ENCODE results near the gene FAM170B.

FAM170B gene

DNA sequence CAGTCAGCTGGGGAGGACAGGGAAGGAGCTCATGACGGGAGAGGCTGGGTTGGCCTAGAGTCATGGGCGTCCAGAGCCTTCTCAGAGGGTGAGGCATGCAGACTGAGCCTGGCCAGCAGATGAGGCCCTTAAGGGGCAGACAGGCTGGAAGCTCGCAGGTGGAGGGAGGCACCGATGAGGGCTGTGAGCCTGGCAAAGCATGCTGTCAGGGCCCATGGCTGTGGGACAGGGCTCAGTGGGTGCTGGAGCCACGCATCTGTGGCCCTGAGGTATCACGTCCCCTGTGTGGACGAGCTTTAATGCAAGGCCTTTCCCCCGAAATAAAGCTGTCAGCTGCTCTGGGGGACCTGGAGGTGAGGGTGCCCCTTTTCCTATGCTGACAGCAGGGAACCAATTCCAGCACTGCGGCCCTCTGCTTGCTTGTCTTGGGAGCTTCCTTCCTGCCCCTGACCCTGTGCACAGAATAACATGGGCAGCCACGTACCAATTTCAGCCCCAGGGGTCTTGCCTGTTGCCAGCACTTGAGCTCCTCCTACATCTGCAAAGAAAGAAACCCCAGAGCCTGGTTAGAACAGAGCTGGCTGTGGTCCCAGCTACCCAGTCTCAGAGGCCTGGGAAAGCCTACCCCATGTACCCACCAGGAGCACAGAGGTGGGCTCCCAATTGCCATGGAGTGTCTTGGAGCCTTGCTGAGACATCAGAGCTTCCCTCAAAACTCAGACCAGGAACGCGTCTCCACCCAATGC, 33.8 kb upstream of the FAM170B start:
- Histone ChIP-seq H3K36me3 (ENCODE audit: control insufficient read depth, insufficient read depth, low read length, severe bottlenecking) (no peaks in the 10 kb centered on the region), H3K9ac (ENCODE audit: low read length) (no peak overlapping the region), H3K4me3 (ENCODE audit: low read length) (no peak overlapping the region), H3K27me3 (replicated peaks; ENCODE audit: control insufficient read depth, insufficient read depth, low read length) (no peaks in the 10 kb centered on the region), H3K4me1 (ENCODE audit: control insufficient read depth, insufficient read depth, low read length) (no peaks in the 10 kb centered on the region), H3K9me3 (ENCODE audit: control insufficient read depth, low read length) (no peaks in the 10 kb centered on the region)
- DNase-seq (ENCODE audit: low read depth), result no peak

DNA sequence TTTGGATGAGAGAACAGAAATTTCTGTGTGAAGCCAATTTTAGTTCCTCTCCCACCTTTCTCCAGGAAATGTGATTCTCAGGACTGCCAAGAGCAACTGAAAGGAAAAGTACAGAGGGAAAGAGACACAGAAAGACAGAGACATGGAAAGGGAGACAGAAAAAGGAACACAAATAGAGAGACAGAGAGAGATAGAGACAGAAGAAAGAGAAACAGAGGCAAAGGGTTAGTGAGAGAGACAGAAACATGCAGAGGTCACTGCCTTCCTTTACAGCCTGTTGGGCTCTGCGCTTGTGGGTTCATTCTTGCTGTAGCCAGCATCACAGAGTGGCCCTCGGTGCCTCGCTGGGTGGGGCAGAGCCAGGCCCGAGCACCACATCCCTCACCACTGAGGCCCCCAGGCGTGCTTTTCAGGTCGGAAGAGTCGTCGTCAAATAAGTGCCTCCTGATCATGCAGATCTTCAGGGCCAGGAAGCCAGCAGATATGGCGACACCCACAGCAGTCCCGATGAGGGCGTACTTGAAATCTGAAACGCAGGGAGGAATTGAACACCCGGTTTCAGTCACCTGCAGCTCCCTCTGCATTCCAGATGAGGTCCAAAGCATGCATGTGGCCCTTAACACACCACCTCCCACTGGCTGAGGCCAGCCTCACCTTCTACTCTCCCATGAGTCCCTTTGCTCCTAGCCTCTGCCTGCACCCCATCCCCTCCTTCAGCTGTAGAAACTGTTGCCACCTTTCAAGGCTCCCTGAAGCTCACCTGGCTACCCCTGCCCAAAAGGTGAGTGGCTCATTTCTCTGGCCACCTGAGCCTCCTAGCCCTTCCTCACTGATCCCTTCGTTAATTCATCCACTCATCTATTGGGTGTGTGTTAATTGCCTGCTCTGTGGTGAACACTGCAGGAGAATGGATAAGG, 32.9 kb upstream of the FAM170B start:
- Histone ChIP-seq H3K4me3 (ENCODE audit: low read length) (no peak overlapping the region), H3K36me3 (ENCODE audit: control insufficient read depth, insufficient read depth, low read length, severe bottlenecking) (no peaks in the 10 kb centered on the region), H3K9ac (ENCODE audit: low read length) (no peak overlapping the region), H3K9me3 (ENCODE audit: control insufficient read depth, low read length) (no peaks in the 10 kb centered on the region), H3K27me3 (replicated peaks; ENCODE audit: control insufficient read depth, insufficient read depth, low read length) (no peaks in the 10 kb centered on the region), H3K4me1 (ENCODE audit: control insufficient read depth, insufficient read depth, low read length) (no peaks in the 10 kb centered on the region)
- DNase-seq (ENCODE audit: low read depth), result no peak

DNA sequence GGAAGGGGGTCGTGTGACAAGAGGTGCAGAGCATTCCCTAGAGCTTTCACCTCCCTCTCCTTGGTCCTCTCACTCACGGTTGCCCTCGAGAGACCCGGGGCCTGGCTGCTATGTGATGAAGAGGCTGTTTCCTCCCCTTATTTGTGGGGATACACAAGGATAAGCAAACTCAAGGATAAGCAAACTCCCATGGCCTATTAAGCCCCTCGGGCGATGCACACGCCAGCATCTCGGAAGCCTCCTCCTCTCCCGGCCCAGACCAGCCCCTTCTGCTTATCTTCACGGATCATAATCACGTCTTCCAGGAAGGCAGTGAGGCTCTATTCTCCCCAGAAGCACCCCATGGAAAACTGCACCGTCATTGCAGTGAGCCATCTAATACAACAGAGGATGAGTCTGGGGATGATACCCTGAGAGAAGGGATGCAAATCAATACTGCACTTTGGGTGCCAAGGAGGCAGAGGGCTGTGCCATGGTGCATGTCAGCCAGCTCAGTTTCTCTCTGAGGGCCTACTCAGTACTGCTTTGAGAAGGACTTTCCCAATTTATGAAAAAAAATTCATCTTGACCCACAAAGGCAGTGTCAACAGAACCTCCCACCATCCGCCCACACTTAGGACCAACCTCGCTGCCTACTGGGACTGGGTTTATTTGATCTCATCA, 32.1 kb upstream of the FAM170B start:
- no peak overlapping the region for H3K9ac ChIP-seq (ENCODE audit: low read length)
- peaks cover 4% of the 10 kb centered on the region for H3K4me1 ChIP-seq (ENCODE audit: control insufficient read depth, insufficient read depth, low read length)
- no peaks in the 10 kb centered on the region for H3K9me3 ChIP-seq (ENCODE audit: control insufficient read depth, low read length)
- no peaks in the 10 kb centered on the region for H3K27me3 ChIP-seq (replicated peaks; ENCODE audit: control insufficient read depth, insufficient read depth, low read length)
- DNase-seq (ENCODE audit: low read depth), result no peak
- H3K4me3 ChIP-seq (ENCODE audit: low read length), result no peak overlapping the region
- H3K36me3 ChIP-seq (ENCODE audit: control insufficient read depth, insufficient read depth, low read length, severe bottlenecking), result no peaks in the 10 kb centered on the region

DNA sequence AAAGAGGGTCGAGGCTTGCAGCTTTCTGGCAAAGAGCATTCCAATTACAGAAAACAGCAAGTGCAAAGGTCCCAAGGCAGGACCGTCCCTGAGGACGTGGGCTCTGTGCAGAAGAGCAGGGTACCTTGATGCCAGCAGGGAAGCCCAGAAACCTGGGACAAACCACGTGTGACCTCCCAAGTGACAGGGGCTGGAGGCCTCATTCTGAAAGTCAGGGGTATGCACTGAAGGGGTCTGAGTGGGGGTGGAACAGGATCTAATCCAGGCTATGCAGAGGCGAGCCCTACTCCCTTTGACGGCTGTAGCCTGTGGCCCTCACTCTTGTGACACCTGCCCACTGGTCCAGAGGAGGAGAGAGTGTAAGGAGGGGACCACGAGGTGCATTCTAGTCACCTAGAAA, 31.4 kb upstream of the FAM170B start:
- H3K4me3 ChIP-seq (ENCODE audit: low read length), result no peak overlapping the region
- DNase-seq (ENCODE audit: low read depth), result no peak
- no peaks in the 10 kb centered on the region for H3K27me3 ChIP-seq (replicated peaks; ENCODE audit: control insufficient read depth, insufficient read depth, low read length)
- H3K36me3 ChIP-seq (ENCODE audit: control insufficient read depth, insufficient read depth, low read length, severe bottlenecking), result no peaks in the 10 kb centered on the region
- H3K4me1 ChIP-seq (ENCODE audit: control insufficient read depth, insufficient read depth, low read length), result peaks cover 4% of the 10 kb centered on the region
- H3K9me3 ChIP-seq (ENCODE audit: control insufficient read depth, low read length), result no peaks in the 10 kb centered on the region
- no peak overlapping the region for H3K9ac ChIP-seq (ENCODE audit: low read length)

DNA sequence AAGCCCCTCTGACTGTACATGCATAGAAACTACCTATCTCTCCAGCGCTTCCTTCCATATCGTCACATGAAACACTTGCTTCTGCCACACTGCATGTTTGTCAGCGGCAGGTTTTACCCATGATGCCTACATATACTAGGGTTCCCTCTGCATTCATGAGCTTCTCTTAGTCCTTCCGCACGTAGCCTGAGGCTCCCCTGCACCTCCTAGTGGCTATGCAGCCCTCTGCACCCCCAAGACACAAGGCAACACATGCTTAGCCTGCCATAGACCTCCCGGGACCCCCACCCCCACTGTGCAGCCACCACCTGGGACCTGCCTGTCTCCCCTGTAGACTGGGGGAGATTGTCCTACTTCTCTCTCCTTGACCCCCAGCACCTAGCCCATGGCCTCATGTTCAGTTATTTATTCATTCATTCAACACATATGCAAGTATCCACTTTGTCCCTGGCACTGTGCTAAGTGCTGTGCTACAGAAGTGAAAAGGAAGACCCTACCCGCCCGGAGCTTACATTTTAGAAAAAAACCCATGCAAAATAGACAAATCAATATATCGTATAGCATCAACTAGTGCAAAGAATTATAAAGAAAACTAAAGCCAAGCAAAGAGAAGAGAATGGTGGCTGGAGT, 30.9 kb upstream of the FAM170B start:
- Histone ChIP-seq H3K4me1 (ENCODE audit: control insufficient read depth, insufficient read depth, low read length) (peaks cover 4% of the 10 kb centered on the region), H3K9me3 (ENCODE audit: control insufficient read depth, low read length) (no peaks in the 10 kb centered on the region), H3K36me3 (ENCODE audit: control insufficient read depth, insufficient read depth, low read length, severe bottlenecking) (no peaks in the 10 kb centered on the region)

DNA sequence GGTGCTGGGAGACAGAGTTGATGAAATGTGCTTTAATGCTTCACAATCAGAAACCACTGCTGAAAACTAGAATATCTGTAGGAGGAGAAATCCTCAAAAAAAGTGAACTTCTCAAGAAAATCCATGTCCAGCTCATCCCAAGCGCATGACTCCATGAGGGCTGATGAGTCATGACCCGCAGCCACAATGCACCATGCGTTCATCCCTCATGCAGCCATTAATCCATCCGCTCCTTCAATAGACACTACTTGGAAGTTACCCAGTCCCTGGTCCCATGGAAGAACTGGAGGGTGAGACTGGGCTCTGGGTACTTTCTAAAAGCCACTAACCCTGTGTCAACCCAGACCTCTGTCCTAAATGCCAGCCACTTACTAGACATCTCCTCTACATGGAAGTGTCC, 29.9 kb upstream of the FAM170B start:
- no peak overlapping the region for H3K9ac ChIP-seq (ENCODE audit: low read length)
- H3K27me3 ChIP-seq (replicated peaks; ENCODE audit: control insufficient read depth, insufficient read depth, low read length), result no peaks in the 10 kb centered on the region
- H3K9me3 ChIP-seq (ENCODE audit: control insufficient read depth, low read length), result no peaks in the 10 kb centered on the region
- peaks cover 4% of the 10 kb centered on the region for H3K4me1 ChIP-seq (ENCODE audit: control insufficient read depth, insufficient read depth, low read length)
- no peak overlapping the region for H3K4me3 ChIP-seq (ENCODE audit: low read length)
- H3K36me3 ChIP-seq (ENCODE audit: control insufficient read depth, insufficient read depth, low read length, severe bottlenecking), result no peaks in the 10 kb centered on the region
- no peak for DNase-seq (ENCODE audit: low read depth)

More for the DNA sequence above, 30.9 kb upstream of the FAM170B start:
- H3K4me3 ChIP-seq (ENCODE audit: low read length), result no peak overlapping the region
- H3K9ac ChIP-seq (ENCODE audit: low read length), result no peak overlapping the region
- H3K27me3 ChIP-seq (replicated peaks; ENCODE audit: control insufficient read depth, insufficient read depth, low read length), result no peaks in the 10 kb centered on the region
- peak; percentile 29 for DNase-seq (ENCODE audit: low read depth)

DNA sequence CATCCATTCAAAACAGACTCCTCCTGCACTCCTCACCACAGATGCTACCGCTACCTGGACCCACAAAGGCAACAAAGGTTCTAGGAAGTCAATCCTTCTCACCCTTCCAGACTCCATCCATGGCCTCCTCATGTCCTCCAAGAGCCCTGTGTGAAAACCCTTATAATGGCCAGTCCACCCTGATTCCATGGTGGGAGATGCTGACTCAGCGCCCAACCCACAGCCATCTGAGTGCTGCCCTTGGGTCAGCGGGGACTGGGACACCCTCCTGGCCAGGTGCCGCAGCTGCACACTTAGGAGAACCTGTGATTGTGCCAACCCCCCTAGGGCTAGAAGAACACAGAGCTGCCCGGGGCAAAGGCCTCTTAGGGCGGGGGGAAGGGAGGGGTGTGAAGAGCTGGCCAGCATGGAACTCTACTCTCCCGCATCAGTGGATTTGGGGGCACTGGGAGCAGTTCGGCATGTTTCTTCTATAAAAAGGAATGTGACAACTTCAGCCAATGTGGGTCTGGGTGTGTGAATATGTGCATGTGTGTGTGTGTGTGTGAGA, 29.0 kb upstream of the FAM170B start:
- Histone ChIP-seq H3K9ac (ENCODE audit: low read length) (no peak overlapping the region), H3K36me3 (ENCODE audit: control insufficient read depth, insufficient read depth, low read length, severe bottlenecking) (no peaks in the 10 kb centered on the region), H3K4me1 (ENCODE audit: control insufficient read depth, insufficient read depth, low read length) (peaks cover 4% of the 10 kb centered on the region), H3K4me3 (ENCODE audit: low read length) (no peak overlapping the region), H3K27me3 (replicated peaks; ENCODE audit: control insufficient read depth, insufficient read depth, low read length) (no peaks in the 10 kb centered on the region), H3K9me3 (ENCODE audit: control insufficient read depth, low read length) (no peaks in the 10 kb centered on the region)
- DNase-seq (ENCODE audit: low read depth), result no peak

DNA sequence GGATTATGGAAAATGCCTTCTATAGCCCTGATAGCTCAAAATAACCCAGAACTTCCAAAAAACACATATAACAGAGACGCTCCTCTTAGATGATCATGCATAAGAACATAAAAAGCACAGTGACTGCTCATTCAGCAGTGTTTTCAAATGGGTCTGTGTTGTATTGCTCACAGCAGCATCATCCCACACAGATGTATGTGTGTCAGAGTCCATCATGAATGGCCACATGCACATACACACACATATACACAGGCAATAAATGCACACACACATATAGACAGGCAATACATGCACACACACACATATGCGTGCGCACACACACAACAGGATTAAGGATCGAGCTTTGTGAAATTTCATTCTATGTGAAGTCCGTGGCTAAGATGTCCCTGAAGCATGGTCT, 28.2 kb upstream of the FAM170B start:
- H3K27me3 ChIP-seq (replicated peaks; ENCODE audit: control insufficient read depth, insufficient read depth, low read length), result no peaks in the 10 kb centered on the region
- no peak for DNase-seq (ENCODE audit: low read depth)
- H3K4me1 ChIP-seq (ENCODE audit: control insufficient read depth, insufficient read depth, low read length), result peaks cover 4% of the 10 kb centered on the region
- H3K9ac ChIP-seq (ENCODE audit: low read length), result no peak overlapping the region
- no peaks in the 10 kb centered on the region for H3K9me3 ChIP-seq (ENCODE audit: control insufficient read depth, low read length)
- no peaks in the 10 kb centered on the region for H3K36me3 ChIP-seq (ENCODE audit: control insufficient read depth, insufficient read depth, low read length, severe bottlenecking)
- no peak overlapping the region for H3K4me3 ChIP-seq (ENCODE audit: low read length)

DNA sequence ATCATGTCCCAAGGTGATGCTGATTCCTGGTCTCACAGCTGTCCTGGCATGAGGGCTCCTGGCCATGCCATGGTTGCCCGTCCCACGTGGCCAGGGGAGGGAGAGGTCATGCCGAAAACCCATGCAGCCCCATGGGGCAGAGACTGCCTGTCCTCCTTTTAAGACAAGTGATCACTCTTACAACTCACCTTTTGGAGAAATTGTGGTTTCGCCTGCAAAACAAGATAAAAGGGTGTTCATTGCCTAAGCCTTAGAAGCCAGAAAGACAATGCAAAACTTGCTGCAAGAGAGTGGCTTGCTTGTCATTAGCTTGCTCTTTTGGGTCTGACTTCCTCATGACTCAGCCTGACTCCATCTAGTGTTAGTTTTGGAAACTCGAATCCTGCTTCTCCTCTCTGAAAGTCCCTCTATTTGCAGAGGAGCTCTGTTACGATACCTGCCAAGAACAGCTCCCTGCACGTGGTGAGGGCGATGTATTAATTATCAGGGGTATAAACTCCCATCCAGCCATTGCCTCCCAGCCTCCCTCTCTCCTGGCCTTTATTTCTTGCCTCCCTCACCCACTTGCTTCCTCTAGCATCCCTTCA, 27.7 kb upstream of the FAM170B start:
- peak; percentile 77 for DNase-seq (ENCODE audit: low read depth)
- Histone ChIP-seq H3K9ac (ENCODE audit: low read length) (no peak overlapping the region), H3K36me3 (ENCODE audit: control insufficient read depth, insufficient read depth, low read length, severe bottlenecking) (no peaks in the 10 kb centered on the region), H3K9me3 (ENCODE audit: control insufficient read depth, low read length) (no peaks in the 10 kb centered on the region), H3K4me1 (ENCODE audit: control insufficient read depth, insufficient read depth, low read length) (peaks cover 4% of the 10 kb centered on the region), H3K4me3 (ENCODE audit: low read length) (no peak overlapping the region), H3K27me3 (replicated peaks; ENCODE audit: control insufficient read depth, insufficient read depth, low read length) (no peaks in the 10 kb centered on the region)

DNA sequence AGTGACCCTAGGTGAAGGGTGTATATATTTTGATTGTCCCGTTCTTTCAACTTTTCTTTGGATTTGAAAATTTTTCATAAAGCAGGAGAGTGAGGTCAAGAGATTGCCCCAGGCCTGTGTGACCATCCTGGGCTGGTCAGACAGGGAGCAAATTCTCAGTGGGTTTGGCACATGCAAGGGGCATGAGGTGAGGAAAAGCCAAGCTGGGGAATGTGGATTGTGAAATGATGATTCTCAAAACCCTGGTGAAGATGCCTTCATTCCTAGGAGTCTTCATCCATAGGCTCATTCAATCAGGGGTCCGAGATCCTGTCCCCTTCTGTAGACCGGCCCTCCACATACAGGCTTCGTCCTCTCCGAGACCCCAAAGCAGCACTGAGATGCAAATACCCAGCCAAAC, 27.0 kb upstream of the FAM170B start:
- no peaks in the 10 kb centered on the region for H3K27me3 ChIP-seq (replicated peaks; ENCODE audit: control insufficient read depth, insufficient read depth, low read length)
- DNase-seq (ENCODE audit: low read depth), result no peak
- H3K4me3 ChIP-seq (ENCODE audit: low read length), result no peak overlapping the region
- H3K4me1 ChIP-seq (ENCODE audit: control insufficient read depth, insufficient read depth, low read length), result peaks cover 4% of the 10 kb centered on the region
- no peaks in the 10 kb centered on the region for H3K36me3 ChIP-seq (ENCODE audit: control insufficient read depth, insufficient read depth, low read length, severe bottlenecking)
- no peak overlapping the region for H3K9ac ChIP-seq (ENCODE audit: low read length)
- no peaks in the 10 kb centered on the region for H3K9me3 ChIP-seq (ENCODE audit: control insufficient read depth, low read length)
